ENCODE results near the gene CBX1. TPM values are rescaled to one million over a fixed set of nuclear protein-coding genes. Genes with fewer than 3 reads are reported as not detected.
A peak's percentile ranks its signal among the peaks of the same experiment; 100 is the strongest.

The CBX1 gene
- total RNA-seq = 53.3 TPM
- polyA plus RNA-seq = 60.4 TPM

- H3K27ac ChIP-seq (ENCODE audit: low read depth) = peak within 1 kb of the TSS; percentile 66
- H3K4me3 ChIP-seq (ENCODE audit: low read depth, low read length) = peak within 1 kb of the TSS; percentile 87
- no peaks in the 10 kb centered on the region for H3K36me3 ChIP-seq (ENCODE audit: insufficient read depth)
- H3K4me1 ChIP-seq (ENCODE audit: insufficient read depth) = no peaks in the 10 kb centered on the region
- under 1% methylated on average over 79 of the region's 79 CpGs for WGBS
- DNase-seq (ENCODE audit: extremely low spot score) = peak; percentile 88
Measured at GRCh38 chr17:48101012-48101720, at the start of gene CBX1. TSS of gene CBX1 (minus strand) at chr17:48101478. CDS start at chr17:48077004, 24,474 bp downstream.

GRCh38 chr17:48150597-48151001 is 49.3 kb upstream of the CBX1 start:
- Histone ChIP-seq H3K27ac (ENCODE audit: low read depth) (no peak overlapping the region), H3K4me3 (ENCODE audit: low read depth, low read length) (no peak overlapping the region), H3K4me1 (ENCODE audit: insufficient read depth) (no peaks in the 10 kb centered on the region), H3K36me3 (ENCODE audit: insufficient read depth) (peaks cover 2% of the 10 kb centered on the region)
- WGBS = 52% methylated on average over 11 of the region's 11 CpGs
- no peak for DNase-seq (ENCODE audit: extremely low spot score)

GRCh38 chr17:48149787-48150463 is 48.6 kb upstream of the CBX1 start:
- Histone ChIP-seq H3K4me1 (ENCODE audit: insufficient read depth) (no peaks in the 10 kb centered on the region), H3K36me3 (ENCODE audit: insufficient read depth) (peaks cover 2% of the 10 kb centered on the region), H3K4me3 (ENCODE audit: low read depth, low read length) (no peak overlapping the region), H3K27ac (ENCODE audit: low read depth) (no peak overlapping the region)
- WGBS = 70% methylated on average over 4 of the region's 4 CpGs
- no peak for DNase-seq (ENCODE audit: extremely low spot score)

GRCh38 chr17:48148854-48149786 is 47.8 kb upstream of the CBX1 start:
- no peak overlapping the region for H3K4me3 ChIP-seq (ENCODE audit: low read depth, low read length)
- WGBS = 39% methylated on average over 16 of the region's 16 CpGs
- H3K4me1 ChIP-seq (ENCODE audit: insufficient read depth) = no peaks in the 10 kb centered on the region
- H3K27ac ChIP-seq (ENCODE audit: low read depth) = no peak overlapping the region
- no peak for DNase-seq (ENCODE audit: extremely low spot score)
- peaks cover 2% of the 10 kb centered on the region for H3K36me3 ChIP-seq (ENCODE audit: insufficient read depth)

GRCh38 chr17:48148029-48148770 is 46.9 kb upstream of the CBX1 start:
- Histone ChIP-seq H3K4me1 (ENCODE audit: insufficient read depth) (no peaks in the 10 kb centered on the region), H3K4me3 (ENCODE audit: low read depth, low read length) (no peak overlapping the region), H3K36me3 (ENCODE audit: insufficient read depth) (peaks cover 2% of the 10 kb centered on the region), H3K27ac (ENCODE audit: low read depth) (no peak overlapping the region)
- WGBS = 67% methylated on average over 14 of the region's 14 CpGs
- DNase-seq (ENCODE audit: extremely low spot score) = no peak

- WGBS = 86% methylated on average over 3 of the region's 3 CpGs
- no peak for DNase-seq (ENCODE audit: extremely low spot score)
- peaks cover 2% of the 10 kb centered on the region for H3K36me3 ChIP-seq (ENCODE audit: insufficient read depth)
- no peak overlapping the region for H3K27ac ChIP-seq (ENCODE audit: low read depth)
- no peak overlapping the region for H3K4me3 ChIP-seq (ENCODE audit: low read depth, low read length)
- no peaks in the 10 kb centered on the region for H3K4me1 ChIP-seq (ENCODE audit: insufficient read depth)
Measured at GRCh38 chr17:48144976-48145798, 43.9 kb upstream of the CBX1 start.

- H3K4me1 ChIP-seq (ENCODE audit: insufficient read depth) = no peaks in the 10 kb centered on the region
- no peak overlapping the region for H3K4me3 ChIP-seq (ENCODE audit: low read depth, low read length)
- H3K27ac ChIP-seq (ENCODE audit: low read depth) = no peak overlapping the region
- WGBS = 53% methylated on average over 8 of the region's 8 CpGs
- no peak for DNase-seq (ENCODE audit: extremely low spot score)
- peaks cover 2% of the 10 kb centered on the region for H3K36me3 ChIP-seq (ENCODE audit: insufficient read depth)
Measured at GRCh38 chr17:48144231-48144630, 43.0 kb upstream of the CBX1 start.

- 27% methylated on average over 6 of the region's 6 CpGs for WGBS
- H3K27ac ChIP-seq (ENCODE audit: low read depth) = no peak overlapping the region
- no peaks in the 10 kb centered on the region for H3K4me1 ChIP-seq (ENCODE audit: insufficient read depth)
- H3K4me3 ChIP-seq (ENCODE audit: low read depth, low read length) = no peak overlapping the region
- no peak for DNase-seq (ENCODE audit: extremely low spot score)
- H3K36me3 ChIP-seq (ENCODE audit: insufficient read depth) = peaks cover 2% of the 10 kb centered on the region
Measured at GRCh38 chr17:48143629-48144028, 42.4 kb upstream of the CBX1 start.

GRCh38 chr17:48139944-48140343 is 38.7 kb upstream of the CBX1 start:
- H3K27ac ChIP-seq (ENCODE audit: low read depth) = no peak overlapping the region
- no peak overlapping the region for H3K4me3 ChIP-seq (ENCODE audit: low read depth, low read length)
- no peaks in the 10 kb centered on the region for H3K36me3 ChIP-seq (ENCODE audit: insufficient read depth)
- H3K4me1 ChIP-seq (ENCODE audit: insufficient read depth) = no peaks in the 10 kb centered on the region
- no peak for DNase-seq (ENCODE audit: extremely low spot score)
- WGBS = 52% methylated on average over 2 of the region's 2 CpGs

- no peak for DNase-seq (ENCODE audit: extremely low spot score)
- Histone ChIP-seq H3K27ac (ENCODE audit: low read depth) (no peak overlapping the region), H3K4me3 (ENCODE audit: low read depth, low read length) (no peak overlapping the region), H3K4me1 (ENCODE audit: insufficient read depth) (no peaks in the 10 kb centered on the region), H3K36me3 (ENCODE audit: insufficient read depth) (no peaks in the 10 kb centered on the region)
- 44% methylated on average over 1 of the region's 1 CpG for WGBS
Measured at GRCh38 chr17:48137656-48138055, 36.4 kb upstream of the CBX1 start.

- WGBS = 89% methylated on average over 3 of the region's 3 CpGs
- no peaks in the 10 kb centered on the region for H3K36me3 ChIP-seq (ENCODE audit: insufficient read depth)
- H3K4me3 ChIP-seq (ENCODE audit: low read depth, low read length) = no peak overlapping the region
- H3K27ac ChIP-seq (ENCODE audit: low read depth) = no peak overlapping the region
- H3K4me1 ChIP-seq (ENCODE audit: insufficient read depth) = no peaks in the 10 kb centered on the region
- DNase-seq (ENCODE audit: extremely low spot score) = no peak
Measured at GRCh38 chr17:48134912-48135480, 33.7 kb upstream of the CBX1 start.

- 55% methylated on average over 5 of the region's 5 CpGs for WGBS
- DNase-seq (ENCODE audit: extremely low spot score) = no peak
- H3K4me3 ChIP-seq (ENCODE audit: low read depth, low read length) = no peak overlapping the region
- H3K27ac ChIP-seq (ENCODE audit: low read depth) = no peak overlapping the region
- H3K4me1 ChIP-seq (ENCODE audit: insufficient read depth) = no peaks in the 10 kb centered on the region
- no peaks in the 10 kb centered on the region for H3K36me3 ChIP-seq (ENCODE audit: insufficient read depth)
Measured at GRCh38 chr17:48132385-48132784, 31.1 kb upstream of the CBX1 start.
